Endothelial cell of umbilical vein (primary cell): Measurements from ENCODE around the gene ZCCHC14. TPM values are rescaled to one million over a fixed set of nuclear protein-coding genes. Genes with fewer than 3 reads are reported as not detected.

Experiments used
- BruUV-seq: library from RNA; stranded (reverse); fragments of 400-500 nt; replicated peaks from 2 replicates; lab custom pipeline; 2021; lab: Mats Ljungman, UMichigan
- CTCF ChIA-PET: fragments of 300-600, 350-600 bp; sonication (Branson Sonifier 250); formaldehyde crosslinking; loops from one replicate; lab custom pipeline; 2021; ENCODE audit warnings: antibody characterized with exemption, inconsistent platforms; lab: Charles Lee
- POLR2A ChIA-PET: fragments of 300-600, 350-600 bp; sonication (Branson Sonifier 250); formaldehyde crosslinking; loops from one replicate; lab custom pipeline; 2021; ENCODE audit warnings: antibody characterized with exemption, inconsistent platforms; lab: Charles Lee
- DNase-seq: peaks from one replicate; pipeline ENCODE4 v3.0.0-alpha.2; 2011; ENCODE audit warnings: low read depth, low spot score
- FAIRE-seq: peaks from 2 replicates; lab custom pipeline; 2011; peaks lifted over from hg19 to GRCh38; lab: Jason Lieb, UNC
- H2AFZ ChIP-seq: 2 replicates; pipeline ENCODE4 v1.6.0; 2012; ENCODE audit warnings: low read depth, low read length, control low read depth, inconsistent platforms
- H3K27ac ChIP-seq: 2 replicates; pipeline ENCODE4 v1.5.1; 2011; ENCODE audit warnings: low read depth, mild to moderate bottlenecking, control low read depth, low read length, moderate library complexity; ENCODE audit not compliant: insufficient read depth
- H3K27me3 ChIP-seq, 2 experiments: 2 replicates each; pipeline versions ENCODE4 v1.6.0 to v1.6.1; 2011; ENCODE audit warnings: low read length in 2 of 2, mixed read lengths in 1 of 2; ENCODE audit not compliant: control insufficient read depth in 2 of 2, insufficient read depth in 2 of 2
- H3K36me3 ChIP-seq, 2 experiments: 2 replicates in 1 of 2; 3 replicates in 1 of 2; pipeline ENCODE4 v1.5.1; 2011; ENCODE audit warnings: low read length in 2 of 2, mild to moderate bottlenecking in 1 of 2, moderate library complexity in 1 of 2; ENCODE audit not compliant: control insufficient read depth in 2 of 2, insufficient read depth in 2 of 2; ENCODE audit errors: extremely low read depth in 1 of 2
- H3K4me1 ChIP-seq: 3 replicates; pipeline ENCODE4 v1.5.1; 2011; ENCODE audit warnings: mild to moderate bottlenecking, low read length; ENCODE audit not compliant: control insufficient read depth, insufficient read depth; ENCODE audit errors: extremely low read depth
- H3K4me2 ChIP-seq: 2 replicates; pipeline ENCODE4 v1.6.1; 2011; ENCODE audit warnings: low read length, control low read depth, mixed read lengths; ENCODE audit not compliant: insufficient read depth
- H3K4me3 ChIP-seq, 3 experiments: fragments of 200-600 bp in 1 of 3; sonication (generic), shearing (Covaris generic) in 1 of 3; replicated peaks in 1 of 3; 2 replicates each; pipeline ENCODE4 v1.5.1; 2011 to 2016; ENCODE audit warnings: control low read depth in 3 of 3, low read length in 3 of 3, mild to moderate bottlenecking in 2 of 3, inconsistent platforms in 1 of 3, low read depth in 1 of 3, moderate library complexity in 1 of 3; ENCODE audit not compliant: insufficient read depth in 1 of 3
- H3K79me2 ChIP-seq: 2 replicates; pipeline ENCODE4 v1.6.0; 2012; ENCODE audit warnings: low read length, inconsistent platforms; ENCODE audit not compliant: control insufficient read depth, insufficient read depth
- H3K9ac ChIP-seq: replicated peaks from 2 replicates; pipeline ENCODE3; 2011; ENCODE audit warnings: low read length, control low read depth; ENCODE audit not compliant: insufficient read depth; ENCODE audit errors: extremely low read depth
- H3K9me1 ChIP-seq: replicated peaks from 3 replicates; pipeline ENCODE4 v1.6.0; 2011; ENCODE audit warnings: mild to moderate bottlenecking, low read length; ENCODE audit not compliant: control insufficient read depth, insufficient read depth; ENCODE audit errors: extremely low read depth
- H3K9me3 ChIP-seq: replicated peaks from 2 replicates; pipeline ENCODE4 v1.5.1; 2012; ENCODE audit warnings: low read length, inconsistent platforms; ENCODE audit not compliant: control insufficient read depth, insufficient read depth
- H4K20me1 ChIP-seq: replicated peaks from 2 replicates; pipeline ENCODE3; 2011; ENCODE audit warnings: mild to moderate bottlenecking, low read length; ENCODE audit not compliant: control insufficient read depth, insufficient read depth; ENCODE audit errors: extremely low read depth
- CTCF ChIP-seq, 2 donors: IDR thresholded peaks; 1 replicate in 1 of 2; 2 replicates in 1 of 2; pipeline ENCODE4 v1.5.1; 2011; ENCODE audit warnings: low read length in 2 of 2, mild to moderate bottlenecking in 2 of 2, moderate library complexity in 2 of 2, control low read depth in 1 of 2, inconsistent platforms in 1 of 2, low read depth in 1 of 2; ENCODE audit not compliant: insufficient read depth in 1 of 2; ENCODE audit errors: extremely low read depth in 1 of 2
- EZH2 ChIP-seq: IDR thresholded peaks from 2 replicates; pipeline ENCODE4 v1.6.1; 2012; ENCODE audit warnings: borderline replicate concordance, low read depth, mild to moderate bottlenecking, moderate library complexity, low read length, inconsistent platforms; ENCODE audit not compliant: severe bottlenecking
- FOS ChIP-seq: IDR thresholded peaks from 2 replicates; pipeline ENCODE4 v1.6.1; 2011; ENCODE audit warnings: mild to moderate bottlenecking, low read length, moderate library complexity, borderline replicate concordance; ENCODE audit not compliant: insufficient read depth
- GATA2 ChIP-seq: IDR thresholded peaks from 2 replicates; pipeline ENCODE4 v1.7.0; 2011; ENCODE audit warnings: low read depth, mild to moderate bottlenecking, moderate library complexity, mixed read lengths, low read length; ENCODE audit not compliant: insufficient read length, insufficient read depth
- JUN ChIP-seq: IDR thresholded peaks from 2 replicates; pipeline ENCODE4 v1.6.1; 2011; ENCODE audit warnings: borderline replicate concordance, low read depth; ENCODE audit not compliant: insufficient read length, insufficient read depth
- MYC ChIP-seq: IDR thresholded peaks from one replicate; pipeline ENCODE4 v1.6.1; 2011; ENCODE audit warnings: mild to moderate bottlenecking, low read depth, low read length
- POLR2A ChIP-seq: IDR thresholded peaks from 2 replicates; pipeline ENCODE4 v1.6.1; 2012; ENCODE audit warnings: low read depth, mild to moderate bottlenecking, control low read depth, low read length
- POLR2AphosphoS5 ChIP-seq: IDR thresholded peaks from 2 replicates; pipeline ENCODE4 v1.6.1; 2012; ENCODE audit warnings: low read depth, mild to moderate bottlenecking, control low read depth, low read length, moderate library complexity; ENCODE audit not compliant: insufficient read depth
- dilution Hi-C: fragments of 300-500 bp; cut with MboI; formaldehyde crosslinking; loops from one replicate; pipeline ENCODE4 v1.15.0; 2019; ENCODE audit warnings: low sequenced_read_pairs; ENCODE audit not compliant: extremely low pct_ligation_motif_present
- intact Hi-C: fragments of 100-400 bp; cut with micrococcal nuclease; formaldehyde crosslinking; loops from one replicate; pipeline ENCODE4 v1.10.0; 2022
- polyA plus RNA-seq, 4 experiments: library from polyadenylated mRNA; depleted of rRNA in 3 of 4; stranded (reverse) in 3 of 4; unstranded in 1 of 4; fragments of >200 nt; gene quantifications; 2 replicates each; pipeline versions ENCODE4 v1.2.1 to v1.2.3, GENCODE V29; 2011 to 2012; ENCODE audit warnings: missing spikeins in 1 of 4
- total RNA-seq: library from RNA; stranded (reverse); gene quantifications from 2 replicates; pipeline ENCODE4 v1.2.3, GENCODE V29; 2021
- TF ChIP-seq, protein P1 (sequence below): IDR thresholded peaks from 2 replicates; pipeline ENCODE4 v1.6.1; 2011; ENCODE audit not compliant: insufficient read depth, insufficient read length

The ZCCHC14 gene
- total and polyA plus RNA-seq, 2 donors (not counting 3 experiments of a cell fraction or from before 2014, with no cell fraction given), result 9.5 to 30.9 TPM

DNA sequence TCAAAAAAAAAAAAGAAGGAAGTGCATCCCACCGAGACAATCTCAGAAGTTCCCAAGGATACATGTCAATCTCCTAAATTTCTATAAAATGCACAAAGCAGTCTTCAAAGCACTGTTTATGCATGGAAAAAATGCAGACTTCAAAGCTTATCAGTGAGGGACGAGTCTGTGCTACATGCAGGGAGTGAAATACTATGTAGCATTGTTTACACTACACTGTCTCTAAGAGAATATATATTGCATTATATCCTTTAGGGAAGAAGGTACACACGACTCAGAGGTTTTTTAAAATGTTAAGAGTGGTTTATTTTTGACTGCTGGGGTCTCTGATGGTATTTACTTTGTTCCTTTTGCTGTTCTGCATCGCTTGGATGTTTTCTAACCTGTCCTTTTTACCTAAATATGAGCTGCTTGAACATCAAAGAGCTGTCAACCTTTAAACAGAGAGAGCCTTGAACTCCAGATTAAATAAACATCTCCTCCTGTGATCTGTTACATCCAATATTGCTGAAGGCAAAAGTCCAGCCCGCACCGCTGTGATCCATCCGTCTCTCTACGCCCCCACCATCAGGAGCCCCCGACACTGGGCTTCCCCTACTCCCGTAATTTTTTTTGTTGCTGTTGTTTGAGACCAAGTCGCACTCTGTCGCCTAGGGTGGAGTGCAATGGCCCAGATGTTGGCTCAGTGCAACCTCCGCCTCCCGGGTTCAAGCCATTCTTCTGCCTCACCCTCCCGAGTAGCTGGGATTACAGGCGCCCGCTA is 110.6 kb downstream of the ZCCHC14 start:
- Histone ChIP-seq H3K79me2 (peaks cover 47% of the 10 kb centered on the region), H3K9me1 (no peaks in the 10 kb centered on the region), H3K9ac (peak overlapping the region; percentile 48), H3K4me3 (peak overlapping the region in 2 of 3 experiments; percentile 56 to 77), H3K4me1 (peaks cover 12% of the 10 kb centered on the region), H3K9me3 (no peaks in the 10 kb centered on the region), H3K36me3 (no peaks in the 10 kb centered on the region), H3K27ac (no peak overlapping the region), H2AFZ (peak overlapping the region; percentile 21), H3K4me2 (peak overlapping the region; percentile 91), H4K20me1 (peaks cover 2% of the 10 kb centered on the region), H3K27me3 (no peaks in the 10 kb centered on the region)
- ChIA-PET POLR2A (no interaction called here), CTCF (interaction anchor here (1.5 to 3.9 kb wide), 4 partner anchors 12 to 84 kb away, joined by 5 to 21 read pairs (median 11); partner anchors contain the start of gene C16orf95)
- DNase-seq (no peak), FAIRE-seq (peak; percentile 18)
- intact Hi-C loops, result loop anchor here (2.0 to 10.0 kb wide), 3 partner anchors 65 to 717 kb away; partner anchors contain the start of gene C16orf95
- no TSS peak for BruUV-seq
- dilution Hi-C loops, result no loop called here
- no peak for TF ChIP-seq POLR2AphosphoS5
- no peak for TF ChIP-seq MYC
- TF ChIP-seq EZH2, result no peak
- TF ChIP-seq CTCF (IDR thresholded peaks at IDR 0.05; ENCODE audit: extremely low read depth in 1 of 2, insufficient read depth in 1 of 2, low read depth in 1 of 2, low read length in 2 of 2), result no peak
- TF ChIP-seq, protein P1, sequence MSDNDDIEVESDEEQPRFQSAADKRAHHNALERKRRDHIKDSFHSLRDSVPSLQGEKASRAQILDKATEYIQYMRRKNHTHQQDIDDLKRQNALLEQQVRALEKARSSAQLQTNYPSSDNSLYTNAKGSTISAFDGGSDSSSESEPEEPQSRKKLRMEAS, result no peak
- TF ChIP-seq FOS, result no peak
- no peak for TF ChIP-seq POLR2A
- no peak for TF ChIP-seq JUN
- TF ChIP-seq GATA2, result no peak
